ENCODE results near the gene NPR1. TPM values are rescaled to one million over a fixed set of nuclear protein-coding genes. Genes with fewer than 3 reads are reported as not detected.

NPR1 gene
- total and polyA plus RNA-seq, 2 of the 13 experiments (the other 11 are each of a cell fraction or from before 2014, with no cell fraction given): not detected

DNA sequence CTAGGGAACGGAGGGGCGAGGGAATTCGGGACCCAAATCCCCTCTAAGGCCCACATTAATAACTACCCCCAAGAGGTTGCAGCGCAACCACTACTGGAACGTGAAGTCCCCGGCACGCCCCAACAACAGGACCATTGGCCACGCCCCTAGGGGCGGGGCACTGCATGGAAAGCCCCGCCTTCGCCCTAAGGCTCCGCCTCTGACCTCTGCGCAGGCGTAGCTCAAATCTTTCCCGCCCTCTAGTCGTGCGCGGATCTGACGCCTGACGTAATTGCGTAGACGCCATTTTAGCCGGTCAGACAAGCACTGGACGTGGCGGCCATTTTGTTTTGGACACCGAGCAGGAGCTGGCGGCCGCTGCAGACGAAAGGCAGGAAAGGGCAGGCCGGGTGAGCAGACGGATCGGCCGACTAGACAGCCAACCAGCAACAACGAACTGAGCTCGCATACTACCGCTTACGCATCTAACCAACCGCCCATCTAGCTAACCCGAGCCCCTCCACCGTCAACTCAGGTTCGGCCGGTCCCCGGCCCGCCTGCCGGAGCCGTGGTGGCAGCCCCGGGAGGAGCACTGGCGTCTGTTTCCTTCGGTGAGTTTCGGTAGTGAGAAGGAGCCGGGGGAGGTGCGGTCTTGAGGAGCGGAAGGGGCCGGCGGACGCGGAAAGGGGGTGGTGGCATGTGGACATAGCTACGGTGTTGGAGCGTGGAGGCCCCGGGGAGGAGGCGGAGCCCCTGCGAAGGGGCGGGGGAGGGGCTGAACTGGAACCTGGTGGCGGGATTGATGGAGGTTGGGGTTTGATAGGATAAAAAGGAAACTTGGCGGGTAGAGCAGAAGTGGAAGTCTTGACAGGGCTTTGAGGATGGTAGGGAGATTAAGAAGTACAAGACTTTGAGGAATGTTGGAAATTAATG is 44.5 kb upstream of the NPR1 start, which contains the start of gene CHTOP (continued):
- TF ChIP-seq, protein P1, sequence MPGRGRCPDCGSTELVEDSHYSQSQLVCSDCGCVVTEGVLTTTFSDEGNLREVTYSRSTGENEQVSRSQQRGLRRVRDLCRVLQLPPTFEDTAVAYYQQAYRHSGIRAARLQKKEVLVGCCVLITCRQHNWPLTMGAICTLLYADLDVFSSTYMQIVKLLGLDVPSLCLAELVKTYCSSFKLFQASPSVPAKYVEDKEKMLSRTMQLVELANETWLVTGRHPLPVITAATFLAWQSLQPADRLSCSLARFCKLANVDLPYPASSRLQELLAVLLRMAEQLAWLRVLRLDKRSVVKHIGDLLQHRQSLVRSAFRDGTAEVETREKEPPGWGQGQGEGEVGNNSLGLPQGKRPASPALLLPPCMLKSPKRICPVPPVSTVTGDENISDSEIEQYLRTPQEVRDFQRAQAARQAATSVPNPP (CRISPR knock-in tag; IDR thresholded peaks at IDR 0.05): peak; percentile 71
- no peak for TF ChIP-seq MLXIP (CRISPR knock-in tag; IDR thresholded peaks at IDR 0.05; ENCODE audit: borderline replicate concordance)
- peak; percentile 35; the same call in 1 of the 2 replicates for TF ChIP-seq SOX5 (CRISPR knock-in tag; IDR thresholded peaks at IDR 0.05; ENCODE audit: borderline replicate concordance)
- TF ChIP-seq TBL1XR1 (IDR thresholded peaks at IDR 0.05; ENCODE audit: borderline replicate concordance, low read length, partially characterized antibody): peak; percentile 11
- no peak for TF ChIP-seq CEBPZ (IDR thresholded peaks at IDR 0.05; ENCODE audit: low read length)
- TF ChIP-seq SALL2 (CRISPR knock-in tag; IDR thresholded peaks at IDR 0.05): peak; percentile 88; the same call in 1 of the 2 replicates
- TF ChIP-seq IKZF5 (CRISPR knock-in tag; IDR thresholded peaks at IDR 0.05): peak; percentile 85
- no peak for TF ChIP-seq SMAD3 (CRISPR knock-in tag; IDR thresholded peaks at IDR 0.05)
- peak; percentile 77 for TF ChIP-seq SP5 (CRISPR knock-in tag; IDR thresholded peaks at IDR 0.05; ENCODE audit: borderline replicate concordance, low read depth)
- TF ChIP-seq SAP130 (CRISPR knock-in tag; IDR thresholded peaks at IDR 0.05; ENCODE audit: low read depth): peak; percentile 81
- no peak for TF ChIP-seq KLF11 (CRISPR knock-in tag; IDR thresholded peaks at IDR 0.05)
- no peak for TF ChIP-seq ZBTB39 (CRISPR knock-in tag; IDR thresholded peaks at IDR 0.05)
- TF ChIP-seq ZNF644 (CRISPR knock-in tag; IDR thresholded peaks at IDR 0.05; ENCODE audit: low read depth): no peak

Measured in HepG2 (cell line).